ENCODE results near the gene FAM153A.
"Not testable (repeated sequence)": the region's sequence is repeated elsewhere in the genome, so short reads cannot be mapped to it uniquely, and the experiment has no call there.

The FAM153A gene

DNA sequence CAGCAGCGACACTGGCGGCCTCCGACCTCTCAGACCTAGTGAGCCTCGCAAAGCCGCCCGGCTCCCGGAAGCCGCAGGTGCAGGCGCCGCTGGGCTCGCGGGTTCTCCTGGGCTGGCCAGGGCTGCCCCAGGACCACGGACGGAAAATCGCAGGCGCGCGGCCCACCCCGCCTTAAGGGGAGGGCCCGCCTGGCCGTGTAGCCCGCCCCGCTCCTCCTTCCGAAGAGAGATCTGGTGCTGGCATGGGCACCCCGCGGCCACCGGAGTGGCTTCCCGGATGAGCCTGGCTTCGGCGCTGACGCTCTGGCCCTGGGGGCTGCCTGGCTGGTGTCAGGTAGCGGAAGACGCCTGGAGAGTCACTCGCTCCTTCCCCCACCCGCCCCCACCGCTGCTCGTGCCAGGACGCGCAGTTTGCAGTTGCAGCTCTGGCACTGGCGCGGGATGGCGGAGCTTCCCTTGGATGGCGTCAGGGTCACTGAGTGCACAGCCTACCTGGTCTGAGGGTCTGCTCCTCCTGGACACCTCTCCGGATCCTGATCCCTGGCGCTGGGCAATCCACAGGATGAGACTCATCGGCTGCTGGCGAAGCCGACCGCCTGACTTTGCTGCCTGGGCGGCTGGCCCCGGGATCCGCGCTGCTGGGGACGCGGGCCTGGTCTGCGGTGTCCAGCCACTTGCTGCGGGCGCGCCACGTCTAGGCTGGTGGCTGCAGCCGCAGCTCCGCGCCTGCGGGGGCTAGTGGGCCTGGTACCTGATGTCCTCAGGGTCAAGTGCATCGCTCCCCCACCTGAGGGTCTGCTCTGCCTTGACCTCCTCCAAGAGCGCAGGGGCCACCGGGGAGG, at the start of gene FAM153A:
FAM153A (minus strand) TSS at position 108 of the 842 bp plus-strand sequence.
- not testable (repeated sequence) for DNase-seq

DNA sequence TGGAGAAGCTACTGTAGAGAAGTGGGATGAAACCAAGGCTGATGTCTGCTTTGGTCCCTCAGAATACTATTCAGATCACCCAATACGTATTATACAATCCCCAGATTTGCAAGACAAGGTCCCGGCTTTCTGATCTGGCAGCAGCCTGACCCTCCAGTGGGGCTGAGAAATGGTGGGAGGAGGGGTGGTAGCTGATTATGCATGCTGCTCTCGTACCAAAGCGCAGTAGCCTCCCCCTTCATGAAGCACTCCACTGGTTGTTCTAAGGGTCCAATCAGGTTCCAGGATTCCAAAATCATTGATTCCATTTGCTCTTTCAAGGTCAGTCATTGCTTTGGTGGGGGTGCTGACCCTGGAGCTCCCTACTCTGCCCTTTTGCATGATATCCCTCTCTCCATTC, 49.6 kb upstream of the FAM153A start:
- DNase-seq: not testable (repeated sequence)

DNA sequence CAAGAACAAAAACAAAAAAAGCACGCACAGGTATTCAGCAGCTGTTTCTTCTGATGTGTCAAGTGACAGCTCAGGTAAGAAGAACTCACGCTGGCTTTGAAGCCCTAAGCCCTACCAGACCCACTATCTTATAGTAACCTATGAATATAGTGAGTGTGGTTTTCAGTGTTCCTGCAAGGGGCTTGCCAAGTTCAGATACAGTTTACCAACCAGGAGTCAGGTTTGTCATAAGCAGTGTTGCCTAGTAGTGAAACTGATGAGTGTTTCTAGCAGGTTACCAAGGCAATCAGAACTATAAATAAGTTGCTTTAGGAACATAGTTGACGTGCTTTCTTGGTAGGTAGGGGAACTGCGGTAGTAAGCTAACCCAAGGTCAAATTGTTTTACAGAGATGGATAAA, 43.4 kb upstream of the FAM153A start:
- not testable (repeated sequence) for DNase-seq

DNA sequence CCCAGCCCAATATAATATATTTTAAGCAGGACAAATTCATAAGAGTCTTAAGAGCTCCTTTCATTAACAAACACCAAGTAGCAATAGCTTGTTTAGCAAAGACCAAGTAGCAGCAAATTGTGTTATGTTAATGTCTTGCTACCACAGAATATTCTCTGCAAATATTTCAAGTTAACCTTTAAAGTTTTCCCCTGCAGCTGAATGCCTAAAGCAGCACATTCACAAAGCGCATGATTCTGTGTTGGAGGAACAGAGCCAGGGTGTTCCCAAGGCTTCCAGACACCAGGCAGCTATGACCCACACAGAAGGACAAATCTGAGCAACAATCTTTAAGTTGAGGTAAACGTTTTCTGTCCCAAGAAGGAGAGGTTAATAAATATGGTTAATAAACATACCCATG, 42.1 kb upstream of the FAM153A start:
- DNase-seq: not testable (repeated sequence)

DNA sequence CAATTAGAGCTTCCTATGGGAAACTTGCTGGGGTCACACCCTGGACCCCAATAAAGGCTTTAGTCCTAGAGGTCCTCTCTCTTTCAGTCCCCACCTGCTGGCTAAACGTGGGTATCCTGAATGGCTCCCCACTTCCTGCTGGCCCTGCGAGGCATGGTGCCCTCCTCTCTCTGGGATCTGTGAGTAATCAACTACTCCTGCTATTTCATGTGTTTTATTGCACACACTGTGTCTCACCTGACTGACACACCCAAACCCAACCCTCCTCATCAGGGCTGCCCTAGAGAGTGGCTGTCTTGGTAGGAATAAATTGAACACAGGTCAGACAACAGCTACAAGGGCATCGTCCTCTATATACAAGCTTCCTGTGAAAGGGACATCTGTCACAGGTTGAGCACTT, 39.8 kb upstream of the FAM153A start:
- DNase-seq: not testable (repeated sequence)

DNA sequence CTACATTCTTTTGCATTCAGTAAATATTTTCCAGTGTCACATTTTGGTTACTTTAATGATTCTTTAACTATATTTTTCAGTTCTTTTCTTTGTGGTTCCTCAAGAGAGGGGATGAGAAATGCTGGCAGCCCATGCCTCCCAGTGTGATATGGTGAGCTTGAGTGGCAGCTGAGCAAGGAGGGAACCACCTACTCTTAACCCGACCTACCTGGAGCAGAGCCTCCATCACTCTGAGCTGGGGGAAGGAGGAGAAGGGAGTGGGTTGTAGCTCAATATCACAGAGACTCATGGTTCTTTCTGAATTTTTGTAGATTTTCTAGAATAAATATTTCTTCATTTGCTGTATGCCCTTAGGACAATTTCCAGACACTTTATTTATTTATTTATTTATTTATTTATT, 37.0 kb upstream of the FAM153A start:
- not testable (repeated sequence) for DNase-seq

DNA sequence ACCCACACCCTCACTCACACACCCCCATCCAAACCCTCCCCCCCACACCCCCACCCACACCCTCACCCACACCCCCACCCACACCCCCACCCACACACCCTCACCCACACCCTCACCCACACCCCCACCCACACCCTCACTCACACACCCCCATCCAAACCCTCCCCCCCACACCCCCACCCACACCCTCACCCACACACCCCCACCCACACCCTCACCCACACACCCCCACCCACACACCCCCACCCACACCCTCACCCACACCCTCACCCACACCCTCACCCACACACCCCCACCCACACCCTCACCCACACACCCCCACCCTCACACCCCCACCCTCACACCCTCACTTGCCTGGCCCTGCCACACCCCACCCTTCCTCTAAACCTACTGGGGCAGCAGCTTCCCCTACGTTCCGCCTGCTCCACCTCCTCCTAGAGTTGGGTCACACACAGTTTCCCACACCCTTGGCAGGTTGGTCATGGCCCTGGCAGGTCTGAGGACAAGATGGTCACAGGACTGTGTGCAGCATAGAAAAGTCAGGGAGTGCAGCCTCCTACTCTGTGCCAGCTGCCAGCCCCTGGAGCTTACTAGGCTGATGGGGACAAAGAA, 30.2 kb upstream of the FAM153A start:
- not testable (repeated sequence) for DNase-seq

DNA sequence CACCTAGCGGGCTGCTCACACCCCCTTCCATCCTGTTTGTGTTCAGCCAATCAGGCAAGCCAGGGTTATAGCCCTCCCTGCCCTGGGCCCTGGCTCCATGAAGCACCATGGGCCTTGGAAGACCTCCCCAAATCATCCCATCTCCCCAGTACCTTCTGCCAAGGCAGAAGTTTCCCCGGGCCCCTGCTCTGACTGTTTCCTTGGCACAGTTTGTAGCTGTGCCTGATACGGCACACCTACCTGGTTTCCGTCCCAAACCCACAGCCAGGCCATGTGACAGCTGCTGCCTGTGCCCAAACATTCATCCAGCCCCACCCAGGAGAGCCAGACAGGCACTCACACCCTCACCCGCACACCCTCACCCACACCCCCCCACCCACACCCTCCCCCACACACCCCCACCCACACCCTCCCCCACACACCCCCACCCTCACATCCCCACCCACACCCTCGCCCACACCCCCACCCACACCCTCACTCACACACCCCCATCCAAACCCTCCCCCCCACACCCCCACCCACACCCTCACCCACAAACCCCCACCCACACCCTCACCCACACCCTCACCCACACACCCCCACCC, 29.6 kb upstream of the FAM153A start:
- not testable (repeated sequence) for DNase-seq

DNA sequence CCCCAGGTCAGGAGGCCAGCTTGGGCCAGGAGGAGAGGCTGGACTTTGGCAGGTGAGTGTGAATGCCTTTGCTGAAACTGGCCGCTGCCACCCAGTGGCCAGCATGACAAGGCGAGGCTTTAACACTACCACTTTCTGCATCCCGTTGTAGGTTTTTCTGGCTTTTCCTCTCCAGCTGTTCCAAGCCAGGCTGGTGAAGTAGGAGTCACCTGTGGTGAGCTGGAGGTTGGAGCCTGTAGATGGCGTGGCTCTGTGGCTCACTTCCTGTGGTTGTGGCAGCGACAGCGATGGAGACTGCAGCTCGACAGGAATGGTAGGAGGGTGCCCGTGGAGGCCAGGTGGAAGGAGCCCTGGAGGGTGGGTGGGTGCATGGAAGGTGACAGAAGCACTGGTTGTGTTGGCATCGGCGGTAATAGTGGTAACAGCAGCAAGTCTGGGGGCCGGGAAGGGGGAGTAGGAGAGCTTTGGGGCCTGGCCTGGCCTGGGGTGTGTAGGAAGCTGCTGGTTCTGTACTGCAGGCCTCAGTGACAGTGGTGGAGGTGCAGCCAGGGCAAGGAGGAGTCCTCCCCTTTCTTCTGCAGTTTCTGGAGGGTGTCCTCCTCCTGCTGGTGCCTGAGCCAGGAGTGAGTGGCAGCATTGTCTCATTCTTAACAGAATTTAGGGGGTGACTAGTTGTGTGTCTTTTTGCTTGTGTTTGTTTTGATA, 26.7 kb upstream of the FAM153A start:
- peak; percentile 30 to 50 for DNase-seq

DNA sequence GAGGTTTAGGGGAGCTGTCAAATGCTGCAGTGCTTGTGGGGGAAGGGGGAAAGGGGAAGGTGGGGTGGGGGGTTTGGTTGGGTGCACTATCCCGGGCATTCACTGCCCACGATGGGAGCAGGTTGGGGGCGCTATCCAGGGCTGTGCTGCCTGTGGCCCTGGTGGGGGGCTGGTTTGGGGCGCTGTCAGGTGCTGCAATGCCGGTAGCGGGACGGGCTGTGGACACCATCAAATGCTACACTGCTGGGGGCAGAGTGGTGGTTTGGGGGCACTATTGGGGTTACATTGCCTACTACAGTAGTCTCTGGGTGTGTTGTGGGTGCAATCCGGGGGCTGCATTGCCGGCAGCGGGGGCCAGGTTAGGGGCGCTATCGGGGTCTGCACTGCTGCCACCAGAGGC, 25.7 kb upstream of the FAM153A start:
- DNase-seq: not testable (repeated sequence)

DNA sequence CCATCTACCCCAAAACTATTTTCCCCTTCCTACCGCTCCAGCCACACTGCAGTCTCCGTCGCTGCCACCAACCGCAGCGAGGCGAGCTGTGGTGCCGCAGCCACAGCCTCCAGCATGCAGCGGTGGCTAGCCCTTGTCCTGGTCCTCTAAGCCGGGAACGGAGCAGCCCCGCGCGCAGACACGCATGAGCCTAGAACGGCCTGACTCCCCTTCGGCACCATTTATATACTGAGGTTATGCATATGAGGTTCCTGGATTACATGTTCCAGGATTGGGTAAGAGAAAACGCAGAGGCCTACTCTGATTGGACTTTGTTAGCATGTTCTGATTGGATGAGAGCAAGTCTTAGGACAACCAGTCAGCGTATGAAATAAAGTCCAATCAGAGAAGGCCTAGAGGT, 24.6 kb upstream of the FAM153A start:
- DNase-seq: not testable (repeated sequence)

DNA sequence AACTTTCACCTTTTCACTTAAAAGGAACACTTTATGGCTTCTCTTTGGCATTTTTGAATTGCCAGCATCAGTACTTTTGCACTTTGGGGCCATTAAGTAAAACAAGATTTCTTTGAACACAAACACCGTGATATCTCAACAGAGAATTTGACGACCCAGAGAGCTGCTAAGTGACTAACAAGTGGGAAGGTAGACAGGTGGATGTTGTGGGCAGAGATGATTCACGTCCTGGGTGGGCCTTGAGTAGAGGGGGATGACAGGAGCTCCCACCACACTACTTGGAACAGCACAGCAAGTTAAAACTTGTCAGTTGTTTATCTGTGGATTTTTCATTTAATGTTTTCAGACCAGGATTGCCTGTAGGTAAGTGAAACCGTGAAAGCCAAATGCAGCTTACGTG, 18.7 kb upstream of the FAM153A start:
- peak in 1 of 2 donors; percentile 32 for DNase-seq

DNA sequence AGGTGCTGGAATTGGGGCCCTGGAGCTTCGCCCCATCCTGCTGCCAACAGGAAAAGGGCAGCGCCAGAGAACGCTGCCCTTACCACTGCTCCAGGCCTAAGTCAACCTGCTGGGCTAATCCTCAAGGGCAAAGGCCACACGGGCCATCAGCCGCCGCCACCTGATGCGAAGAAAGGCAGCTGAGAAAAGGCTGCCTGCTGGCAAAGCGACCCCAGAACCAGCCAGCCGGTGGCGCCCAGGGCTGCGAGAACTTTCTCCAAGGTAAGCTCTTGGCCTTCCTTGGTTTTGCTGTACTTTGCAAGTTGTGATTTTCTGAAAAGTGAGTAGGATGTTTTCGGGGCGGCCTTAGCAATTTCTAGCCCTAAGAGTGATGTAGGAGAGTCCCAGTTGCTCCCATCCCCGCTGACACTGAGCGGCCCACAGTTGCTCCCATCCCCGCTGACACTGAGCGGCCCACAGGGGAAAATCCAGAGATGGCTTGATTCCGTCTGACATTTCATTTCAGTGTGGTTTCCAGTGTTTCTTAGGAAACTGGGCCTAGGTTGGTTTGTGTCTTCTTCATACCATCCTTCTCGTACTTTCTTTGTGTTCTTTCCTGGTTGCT, 15.6 kb upstream of the FAM153A start:
- DNase-seq: not testable (repeated sequence)

DNA sequence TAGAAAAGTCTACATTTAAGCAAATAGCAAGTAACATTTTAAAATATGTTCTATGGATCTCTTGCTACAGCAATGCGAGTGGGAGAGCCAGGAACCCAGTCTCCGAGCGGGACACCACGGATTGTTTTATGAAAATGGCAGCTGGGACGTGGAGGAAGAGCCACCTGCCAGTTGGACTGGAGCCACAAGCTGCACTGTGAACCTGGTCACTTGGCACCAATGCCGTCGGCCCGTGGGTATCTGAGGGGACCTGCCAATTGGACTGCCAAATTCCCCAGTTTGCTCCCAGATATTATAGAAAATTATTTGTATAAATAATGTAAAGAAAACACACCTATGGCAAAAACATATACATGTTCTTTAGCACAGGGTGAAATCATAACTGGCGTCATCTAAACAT, 10.6 kb upstream of the FAM153A start:
- not testable (repeated sequence) for DNase-seq

DNA sequence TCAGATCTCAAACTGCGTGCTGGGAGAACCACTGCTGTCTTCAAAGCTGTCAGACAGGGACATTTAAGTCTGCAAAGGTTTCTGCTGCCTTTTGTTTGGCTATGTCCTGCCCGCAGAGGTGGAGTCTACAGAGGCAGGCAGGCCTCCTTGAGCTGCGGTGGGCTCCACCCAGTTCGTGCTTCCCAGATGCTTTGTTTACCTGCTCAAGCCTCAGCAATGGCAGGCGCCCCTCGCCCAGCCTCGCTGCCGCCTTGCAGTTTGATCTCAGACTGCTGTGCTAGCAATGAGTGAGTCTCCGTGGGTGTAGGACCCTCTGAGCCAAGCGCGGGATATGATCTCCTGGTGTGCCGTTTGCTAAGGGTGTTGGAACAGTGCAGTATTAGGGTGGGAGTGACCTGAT, 8.9 kb upstream of the FAM153A start:
- DNase-seq: not testable (repeated sequence)

DNA sequence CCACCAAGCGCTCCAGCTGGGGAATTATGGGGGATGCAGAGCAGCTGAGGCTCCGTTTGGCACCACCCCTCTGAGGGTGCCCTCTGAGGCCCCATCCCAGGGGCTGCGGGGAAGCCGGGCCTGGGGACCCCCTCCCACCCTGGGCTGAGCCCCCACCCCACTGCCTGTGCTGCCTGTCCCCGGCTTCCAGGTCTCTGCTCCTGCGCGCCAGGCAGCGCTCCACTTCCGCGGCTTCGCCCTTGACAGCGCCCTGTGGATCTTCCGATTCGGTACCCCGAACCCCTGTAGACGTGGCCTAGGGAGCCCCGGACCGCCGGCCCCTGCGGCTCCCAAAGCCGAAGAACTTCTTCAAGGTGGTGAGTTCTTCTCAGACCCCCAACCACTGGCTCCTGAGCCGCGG, 530 bp downstream of the FAM153A start:
- DNase-seq: not testable (repeated sequence)

DNA sequence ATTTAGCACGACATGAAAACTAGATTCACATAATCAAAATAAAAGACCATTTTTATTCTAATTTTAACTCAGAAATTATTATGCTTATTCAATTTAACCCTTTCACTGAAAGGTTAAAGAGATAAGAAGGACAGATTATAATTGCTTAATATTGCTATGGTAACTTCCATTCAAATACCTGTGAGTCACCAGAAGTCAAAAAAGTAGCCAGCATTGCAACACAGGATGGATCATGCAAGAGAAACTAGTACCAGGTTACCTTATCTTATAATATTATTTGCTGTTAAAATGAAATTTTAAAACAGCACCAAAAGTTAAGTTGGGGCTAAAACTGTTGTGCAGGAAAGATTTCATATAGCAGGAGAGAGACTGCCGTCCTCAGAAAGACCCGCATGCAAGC, 11.5 kb downstream of the FAM153A start:
- not testable (repeated sequence) for DNase-seq

DNA sequence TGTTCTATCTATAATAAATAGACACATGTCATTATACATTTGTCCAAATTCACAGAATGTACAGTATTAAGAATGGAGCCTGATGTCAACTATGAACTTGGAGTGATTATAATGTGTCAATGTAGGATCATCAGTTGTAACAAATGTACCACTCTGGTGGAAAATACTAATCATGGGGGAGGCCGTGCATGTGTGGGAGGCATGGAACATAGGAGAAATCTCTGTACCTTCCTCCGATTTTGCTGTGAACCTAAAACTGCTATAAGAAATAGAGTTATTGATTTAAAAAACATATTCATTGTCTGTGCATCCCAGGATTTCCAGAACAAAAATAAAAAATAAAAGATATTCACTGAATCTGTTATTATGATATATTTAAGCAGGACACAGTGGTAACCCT, 12.1 kb downstream of the FAM153A start:
- DNase-seq: peak; percentile 17 to 31

DNA sequence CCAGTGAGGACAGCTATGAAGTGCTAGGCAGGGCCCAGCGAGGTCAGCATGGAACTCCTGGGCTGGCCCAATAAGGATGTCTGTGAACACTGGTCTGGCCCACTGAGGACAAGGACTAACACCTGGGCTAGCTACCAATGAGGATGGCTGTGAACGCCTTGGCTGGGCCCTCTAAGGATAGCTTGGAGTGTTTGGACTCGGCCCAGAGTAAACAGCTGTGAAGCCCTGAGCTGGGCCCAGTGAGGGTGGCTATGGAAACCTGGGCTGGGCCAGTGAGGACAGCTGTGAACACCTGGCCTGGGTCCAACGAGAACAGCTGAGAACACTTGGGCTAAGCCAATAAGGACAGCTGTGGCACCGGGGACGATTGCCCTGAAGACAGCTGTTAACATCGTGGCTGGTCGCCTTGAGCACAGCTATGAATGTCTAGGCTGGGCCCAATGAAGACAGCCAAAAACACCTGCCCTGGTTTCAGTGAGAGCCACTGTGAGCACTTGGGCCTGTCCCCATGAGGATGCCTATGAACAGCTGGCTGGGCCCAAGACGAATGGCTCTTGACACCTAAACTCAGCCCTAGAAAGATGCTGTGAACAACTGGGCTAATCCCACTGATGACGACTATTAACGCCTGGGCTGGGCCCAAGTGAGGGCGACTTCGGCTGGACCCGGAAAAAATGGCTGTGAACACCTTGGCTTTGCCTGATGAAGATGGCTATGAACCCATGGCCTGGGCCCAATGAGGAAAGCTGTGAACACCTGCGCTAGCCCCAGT, 18.8 kb downstream of the FAM153A start:
- not testable (repeated sequence) for DNase-seq

DNA sequence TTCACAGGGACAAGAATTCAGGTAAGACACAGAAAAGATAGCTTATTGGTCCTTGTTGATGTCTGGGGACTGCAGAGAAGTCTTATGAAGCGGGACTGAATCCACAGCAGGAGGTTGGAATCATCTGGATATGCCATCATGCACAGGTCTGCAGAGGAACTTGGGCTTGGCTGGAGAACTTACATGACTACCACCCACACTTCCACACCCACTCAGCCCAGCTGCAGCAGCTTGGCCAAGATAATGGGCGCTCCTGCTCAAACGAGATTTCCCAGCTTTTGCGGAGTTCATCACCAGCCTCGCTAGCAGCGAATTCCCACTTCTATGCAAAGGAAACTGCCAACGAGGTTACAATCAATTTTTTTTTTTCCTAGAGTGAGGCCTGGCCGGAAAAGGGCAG, 21.7 kb downstream of the FAM153A start:
- DNase-seq: not testable (repeated sequence)

DNA sequence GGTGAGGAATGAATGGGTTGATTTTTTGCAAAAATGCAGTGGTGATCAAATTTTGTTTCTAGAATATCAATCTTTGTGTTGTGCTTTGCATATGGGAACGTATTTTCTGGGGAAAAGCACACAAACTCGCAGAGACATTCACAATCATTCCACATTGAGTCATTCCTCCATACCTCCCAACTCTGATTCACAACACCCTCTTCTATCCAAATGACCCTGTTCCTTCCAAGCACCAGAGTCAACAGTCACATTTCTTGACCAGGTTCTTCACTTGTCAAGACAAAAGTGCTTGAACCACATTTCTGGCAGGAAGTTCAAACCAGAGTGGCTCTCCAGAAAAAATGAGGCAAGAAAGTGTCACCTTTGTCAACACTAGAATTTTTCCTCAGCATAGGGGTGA, 35.3 kb downstream of the FAM153A start:
- DNase-seq: not testable (repeated sequence)

DNA sequence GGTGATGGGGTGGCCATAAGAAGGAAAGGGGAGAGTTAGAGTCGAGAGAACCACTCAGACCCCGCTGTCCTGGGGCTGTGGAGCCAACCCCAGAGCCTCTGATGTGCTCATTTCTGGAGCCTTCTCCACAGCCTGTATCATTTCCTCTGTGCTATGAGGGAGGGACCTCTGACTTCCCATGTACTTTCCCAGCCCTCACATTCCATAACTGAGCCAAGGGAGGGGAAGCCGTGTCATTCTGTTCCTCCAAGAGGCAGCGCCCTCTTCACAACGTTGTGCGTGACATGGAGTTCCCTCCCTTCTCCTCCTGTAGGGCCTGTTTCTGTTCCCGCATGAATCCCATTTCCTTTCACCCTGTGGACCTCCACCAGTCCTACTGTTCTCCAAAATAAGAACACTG, 57.8 kb downstream of the FAM153A start:
- DNase-seq: not testable (repeated sequence)

Data from stimulated activated CD4-positive, alpha-beta T cell treated with anti-CD3 and anti-CD28 coated beads, Interleukin-2, amount 100 ng/mL, for 24 hours (primary cell).